K562 (cell line): ENCODE data around the gene CSNK2A1. TPM values are rescaled to one million over a fixed set of nuclear protein-coding genes. Genes with fewer than 3 reads are reported as not detected.
A peak's percentile ranks its signal among the peaks of the same experiment; 100 is the strongest.

Experiments
- ATF2 ChIP-seq: sonication (generic); formaldehyde crosslinking; IDR thresholded peaks from 2 replicates; pipeline ENCODE4 v1.8.1; 2022; ENCODE audit warnings: missing genetic modification reagents
- COPS2 ChIP-seq: fragments of 450-650 bp; conservative IDR thresholded peaks from 2 replicates; pipeline ENCODE4 v1.6.1; 2016; ENCODE audit warnings: mild to moderate bottlenecking, moderate library complexity
- DEAF1 ChIP-seq: fragments of 450-650 bp; formaldehyde crosslinking; IDR thresholded peaks from 2 replicates; pipeline ENCODE4 v1.4.0; 2020; ENCODE audit warnings: mild to moderate bottlenecking, moderate library complexity
- ETV5 ChIP-seq: sonication (generic); formaldehyde crosslinking; IDR thresholded peaks from 2 replicates; pipeline ENCODE4 v1.4.0; 2020; ENCODE audit warnings: low read depth, mild to moderate bottlenecking, missing genetic modification reagents
- RERE ChIP-seq: sonication (generic); formaldehyde crosslinking; IDR thresholded peaks from 2 replicates; pipeline ENCODE4 v1.8.0; 2023; ENCODE audit warnings: missing genetic modification reagents, mild to moderate bottlenecking, borderline replicate concordance
- REST ChIP-seq, 2 experiments: fragments of 450-650 bp; formaldehyde crosslinking in 1 of 2; IDR thresholded peaks; 2 replicates each; pipeline versions ENCODE4 v1.4.0 to v1.6.1; 2014 to 2020; ENCODE audit warnings: mild to moderate bottlenecking in 2 of 2, borderline replicate concordance in 1 of 2, low read depth in 1 of 2
- TRIM24 ChIP-seq, 2 experiments: fragments of 450-650 bp; IDR thresholded peaks; 2 replicates each; pipeline ENCODE4 v1.6.1; 2016
- ZNF263 ChIP-seq: sonication (generic); formaldehyde crosslinking; IDR thresholded peaks from 2 replicates; pipeline ENCODE4 v1.8.0; 2022; ENCODE audit warnings: mild to moderate bottlenecking, missing genetic modification reagents, borderline replicate concordance
- polyA plus RNA-seq, 8 experiments: library from polyadenylated mRNA; depleted of rRNA in 4 of 8; stranded (reverse) in 5 of 8; unstranded in 3 of 8; fragments of >200 nt; fragmentation: Nextera tagmentation in 2 of 8; fragmentation: Illumina TruSeq in 1 of 8; extraction: Ambion mirVana in 2 of 8; extraction: Trizol in 1 of 8; gene quantifications; 2 replicates each; pipeline versions ENCODE4 v1.2.1 to v1.2.3, GENCODE V29; 2011 to 2014; ENCODE audit warnings: inconsistent platforms in 1 of 8, missing spikeins in 1 of 8
- total RNA-seq, 7 experiments: library from RNA; depleted of rRNA in 6 of 7; stranded (reverse); fragments of >200 nt in 6 of 7; fragmentation: Illumina TruSeq in 2 of 7; extraction: Trizol in 2 of 7; gene quantifications; 2 replicates each; pipeline versions ENCODE4 v1.2.1 to v1.2.3, GENCODE V29; 2011 to 2021; ENCODE audit warnings: low replicate concordance in 1 of 7

The CSNK2A1 gene
- total and polyA plus RNA-seq, 9 of the 15 experiments (the other 6 are each of a cell fraction or from before 2014, with no cell fraction given), result 71.0 to 251 (median 103) TPM

- peak; percentile 79 for TF ChIP-seq REST (IDR thresholded peaks at IDR 0.05; ENCODE audit: borderline replicate concordance)
- no peak for TF ChIP-seq REST (CRISPR knock-in tag; IDR thresholded peaks at IDR 0.05; ENCODE audit: low read depth)
- TF ChIP-seq ETV5 (CRISPR knock-in tag), result no peak; the same call in 1 of the 2 replicates
- TF ChIP-seq RERE, result no peak
- TF ChIP-seq ATF2, result no peak
- no peak for TF ChIP-seq COPS2
- peak; percentile 39; the same call in 1 of the 2 replicates for TF ChIP-seq ZNF263 (CRISPR knock-in tag)
- TF ChIP-seq DEAF1 (CRISPR knock-in tag), result peak; percentile 40; the same call in 1 of the 2 replicates
- TF ChIP-seq TRIM24 (IDR thresholded peaks at IDR 0.05), result no peak
Observed at GRCh38 chr20:431012-431904, 112.3 kb downstream of the CSNK2A1 start (continued).
